ENCODE data around the gene NOL3. TPM values are rescaled to one million over a fixed set of nuclear protein-coding genes. Genes with fewer than 3 reads are reported as not detected.

Gene NOL3
- total RNA-seq, 1 donor from 2014 or later: 2.6 TPM

DNA sequence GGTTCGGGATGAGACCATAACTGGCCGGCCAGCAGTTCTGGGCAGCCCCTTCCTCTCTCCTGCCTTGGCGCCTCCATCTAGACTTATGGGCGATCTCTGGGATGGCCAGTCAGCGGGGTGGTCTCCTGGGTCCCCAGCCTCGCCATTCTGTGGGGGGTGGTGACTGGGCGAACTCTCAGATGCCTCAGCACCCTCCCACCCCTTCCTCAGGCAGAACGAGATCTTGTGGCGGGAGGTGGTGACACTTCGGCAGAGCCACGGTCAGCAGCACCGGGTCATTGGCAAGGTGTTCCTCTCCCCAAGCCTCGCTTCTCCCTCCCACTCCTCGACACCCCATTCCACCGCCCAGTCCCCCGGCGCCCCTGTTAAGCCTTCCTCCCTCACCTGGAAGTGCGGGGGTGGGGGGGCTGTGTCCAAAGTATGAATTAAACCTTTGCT, 4.2 kb upstream of the NOL3 start:
- H3K4me1 Mint-ChIP-seq (ENCODE audit: unreplicated experiment): peaks cover 12% of the 10 kb centered on the region
- no peak overlapping the region for H3K27ac Mint-ChIP-seq (ENCODE audit: unreplicated experiment)
- no peaks in the 10 kb centered on the region for H3K9me3 Mint-ChIP-seq (ENCODE audit: unreplicated experiment)
- H3K36me3 Mint-ChIP-seq (ENCODE audit: low read depth, unreplicated experiment): peaks cover 2% of the 10 kb centered on the region
- TF ChIP-seq, protein P1, sequence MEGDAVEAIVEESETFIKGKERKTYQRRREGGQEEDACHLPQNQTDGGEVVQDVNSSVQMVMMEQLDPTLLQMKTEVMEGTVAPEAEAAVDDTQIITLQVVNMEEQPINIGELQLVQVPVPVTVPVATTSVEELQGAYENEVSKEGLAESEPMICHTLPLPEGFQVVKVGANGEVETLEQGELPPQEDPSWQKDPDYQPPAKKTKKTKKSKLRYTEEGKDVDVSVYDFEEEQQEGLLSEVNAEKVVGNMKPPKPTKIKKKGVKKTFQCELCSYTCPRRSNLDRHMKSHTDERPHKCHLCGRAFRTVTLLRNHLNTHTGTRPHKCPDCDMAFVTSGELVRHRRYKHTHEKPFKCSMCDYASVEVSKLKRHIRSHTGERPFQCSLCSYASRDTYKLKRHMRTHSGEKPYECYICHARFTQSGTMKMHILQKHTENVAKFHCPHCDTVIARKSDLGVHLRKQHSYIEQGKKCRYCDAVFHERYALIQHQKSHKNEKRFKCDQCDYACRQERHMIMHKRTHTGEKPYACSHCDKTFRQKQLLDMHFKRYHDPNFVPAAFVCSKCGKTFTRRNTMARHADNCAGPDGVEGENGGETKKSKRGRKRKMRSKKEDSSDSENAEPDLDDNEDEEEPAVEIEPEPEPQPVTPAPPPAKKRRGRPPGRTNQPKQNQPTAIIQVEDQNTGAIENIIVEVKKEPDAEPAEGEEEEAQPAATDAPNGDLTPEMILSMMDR (IDR thresholded peaks at IDR 0.05; ENCODE audit: unreplicated experiment): no peak
- peaks cover 42% of the 10 kb centered on the region for H3K27me3 Mint-ChIP-seq (ENCODE audit: unreplicated experiment)
- no peak overlapping the region for H3K4me3 Mint-ChIP-seq (ENCODE audit: unreplicated experiment)
- DNase-seq (ENCODE audit: low spot score): no peak

DNA sequence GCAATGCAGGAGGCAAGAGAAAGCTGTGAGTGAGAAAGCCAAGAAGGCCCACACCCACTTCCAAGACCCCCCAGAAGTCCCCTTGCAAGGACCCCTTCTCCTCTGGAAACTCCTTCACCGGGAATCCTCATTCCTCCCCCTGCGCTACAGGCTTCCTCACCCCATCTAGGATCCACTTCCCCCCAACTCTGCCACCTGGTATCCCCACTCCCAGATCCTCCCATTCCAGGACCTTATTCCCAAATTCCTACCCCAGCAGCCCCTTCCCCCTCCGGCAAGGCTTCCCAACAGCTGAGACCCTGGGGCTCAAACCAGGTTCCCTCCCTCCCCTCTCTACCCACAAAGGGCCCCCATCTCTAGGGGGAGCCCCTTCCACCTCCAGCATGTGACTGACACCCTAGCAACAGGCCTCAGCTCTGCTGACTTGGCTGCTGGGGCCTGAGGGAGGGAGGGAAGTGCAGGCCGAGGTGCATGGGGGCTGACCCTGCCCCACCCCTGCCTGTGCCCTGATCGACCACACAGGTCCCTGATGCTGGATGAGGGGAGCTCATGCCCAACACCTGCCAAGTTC, 3.7 kb upstream of the NOL3 start:
- Mint-ChIP-seq H3K9me3 (ENCODE audit: unreplicated experiment) (no peaks in the 10 kb centered on the region), H3K27ac (ENCODE audit: unreplicated experiment) (no peak overlapping the region), H3K36me3 (ENCODE audit: low read depth, unreplicated experiment) (peaks cover 3% of the 10 kb centered on the region), H3K4me1 (ENCODE audit: unreplicated experiment) (peaks cover 17% of the 10 kb centered on the region), H3K4me3 (ENCODE audit: unreplicated experiment) (no peak overlapping the region), H3K27me3 (ENCODE audit: unreplicated experiment) (peaks cover 48% of the 10 kb centered on the region)
- TF ChIP-seq, protein P1 (IDR thresholded peaks at IDR 0.05; ENCODE audit: unreplicated experiment): no peak
- no peak for DNase-seq (ENCODE audit: low spot score)

DNA sequence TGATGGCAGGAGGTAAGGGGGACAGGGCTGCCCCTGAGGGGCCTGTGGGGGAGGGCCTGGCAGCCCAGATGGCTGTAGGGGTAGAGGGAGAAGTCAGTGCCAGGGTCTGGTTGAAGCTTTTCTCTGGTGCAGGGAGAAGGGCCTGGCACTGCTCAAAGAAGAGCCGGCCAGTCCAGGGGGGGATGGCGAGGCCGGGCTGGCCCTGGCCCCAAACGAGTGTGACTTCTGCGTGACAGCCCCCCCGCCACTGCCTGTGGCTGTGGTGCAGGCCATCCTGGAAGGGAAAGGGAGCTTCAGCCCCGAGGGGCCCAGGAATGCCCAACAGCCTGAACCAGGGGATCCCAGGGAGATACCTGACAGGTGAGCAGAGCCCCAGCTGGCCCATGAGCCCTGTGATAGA, 2.8 kb upstream of the NOL3 start:
- H3K4me1 Mint-ChIP-seq (ENCODE audit: unreplicated experiment): peaks cover 12% of the 10 kb centered on the region
- no peak overlapping the region for H3K27ac Mint-ChIP-seq (ENCODE audit: unreplicated experiment)
- TF ChIP-seq, protein P1 (IDR thresholded peaks at IDR 0.05; ENCODE audit: unreplicated experiment): no peak
- H3K4me3 Mint-ChIP-seq (ENCODE audit: unreplicated experiment): no peak overlapping the region
- DNase-seq (ENCODE audit: low spot score): no peak
- no peaks in the 10 kb centered on the region for H3K9me3 Mint-ChIP-seq (ENCODE audit: unreplicated experiment)
- peaks cover 3% of the 10 kb centered on the region for H3K36me3 Mint-ChIP-seq (ENCODE audit: low read depth, unreplicated experiment)
- H3K27me3 Mint-ChIP-seq (ENCODE audit: unreplicated experiment): peaks cover 42% of the 10 kb centered on the region

DNA sequence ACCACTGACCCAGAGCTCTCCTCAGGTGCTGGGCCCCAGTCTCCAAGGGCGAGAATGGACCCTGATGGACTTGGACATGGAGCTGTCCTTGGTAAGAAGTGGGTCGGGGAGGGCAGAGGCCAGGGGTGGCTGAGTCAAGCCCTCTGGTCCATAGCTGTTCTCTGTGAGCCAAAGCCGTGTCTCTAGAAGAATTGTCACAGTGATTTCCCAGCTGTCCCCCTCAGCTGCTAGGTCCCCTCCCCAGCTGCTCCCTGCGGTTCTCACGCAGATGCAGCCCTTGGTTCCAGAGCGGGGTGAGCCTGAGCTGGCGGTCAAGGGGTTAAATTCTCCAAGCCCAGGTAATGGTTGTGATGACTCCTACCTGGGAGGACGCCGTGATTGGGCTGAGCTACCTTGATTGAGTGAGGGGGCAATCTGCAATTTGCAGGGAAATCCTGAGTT, 1.3 kb upstream of the NOL3 start:
- no peak overlapping the region for H3K27ac Mint-ChIP-seq (ENCODE audit: unreplicated experiment)
- H3K4me1 Mint-ChIP-seq (ENCODE audit: unreplicated experiment): peaks cover 23% of the 10 kb centered on the region
- peaks cover 3% of the 10 kb centered on the region for H3K36me3 Mint-ChIP-seq (ENCODE audit: low read depth, unreplicated experiment)
- no peaks in the 10 kb centered on the region for H3K9me3 Mint-ChIP-seq (ENCODE audit: unreplicated experiment)
- TF ChIP-seq, protein P1 (IDR thresholded peaks at IDR 0.05; ENCODE audit: unreplicated experiment): no peak
- peaks cover 51% of the 10 kb centered on the region for H3K27me3 Mint-ChIP-seq (ENCODE audit: unreplicated experiment)
- no peak overlapping the region for H3K4me3 Mint-ChIP-seq (ENCODE audit: unreplicated experiment)
- no peak for DNase-seq (ENCODE audit: low spot score)

DNA sequence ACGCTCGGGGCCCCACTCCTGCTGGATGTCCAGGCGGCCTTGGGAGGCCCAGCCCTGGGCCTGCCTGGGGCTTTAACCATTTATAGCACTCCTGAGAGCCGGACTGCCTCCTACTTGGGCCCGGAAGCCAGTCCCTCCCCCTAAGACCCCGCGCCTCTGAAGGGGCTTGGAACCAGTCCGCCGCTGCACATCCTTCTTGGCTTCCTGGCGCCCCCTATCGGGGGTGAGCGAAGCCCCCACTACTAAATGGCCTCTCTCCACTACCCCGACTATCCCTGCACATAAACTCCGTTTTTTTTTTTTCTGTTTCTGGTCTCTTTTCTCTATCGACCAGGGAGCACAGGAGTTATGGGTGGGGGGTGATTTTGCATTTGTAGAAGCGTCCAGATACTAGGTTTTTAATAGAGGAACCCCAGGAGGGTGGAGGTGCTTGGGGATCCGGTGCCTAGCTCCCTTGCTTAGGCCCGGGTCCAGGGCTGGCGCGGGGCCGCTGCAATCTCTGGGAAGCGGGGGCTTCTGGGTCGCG, 633 bp upstream of the NOL3 start:
- H3K27ac Mint-ChIP-seq (ENCODE audit: unreplicated experiment): no peak overlapping the region
- DNase-seq (ENCODE audit: low spot score): peak; percentile 76
- H3K36me3 Mint-ChIP-seq (ENCODE audit: low read depth, unreplicated experiment): peaks cover 3% of the 10 kb centered on the region
- peaks cover 52% of the 10 kb centered on the region for H3K27me3 Mint-ChIP-seq (ENCODE audit: unreplicated experiment)
- no peaks in the 10 kb centered on the region for H3K9me3 Mint-ChIP-seq (ENCODE audit: unreplicated experiment)
- H3K4me3 Mint-ChIP-seq (ENCODE audit: unreplicated experiment): peak overlapping the region; percentile 82
- H3K4me1 Mint-ChIP-seq (ENCODE audit: unreplicated experiment): peaks cover 24% of the 10 kb centered on the region
- TF ChIP-seq, protein P1 (IDR thresholded peaks at IDR 0.05; ENCODE audit: unreplicated experiment): peak; percentile 79
